DOHH2 (cell line): ENCODE measurements around the gene PGAM2.
A peak's percentile ranks its signal among the peaks of the same experiment; 100 is the strongest.

ENCODE experiments used
- H3F3A ChIP-seq: fragments of 200-600 bp; sonication (generic), shearing (Covaris generic); 2 replicates; pipeline ENCODE4 v1.6.0; 2016; ENCODE audit warnings: antibody characterized with exemption, mild to moderate bottlenecking; ENCODE audit not compliant: control insufficient read depth, insufficient read depth
- H3K27ac ChIP-seq: fragments of 200-600 bp; sonication (generic); 2 replicates; pipeline ENCODE4 v1.5.1; 2014; ENCODE audit warnings: low read depth, mild to moderate bottlenecking, low read length, moderate library complexity
- H3K27me3 ChIP-seq: fragments of 200-600 bp; sonication (generic); 2 replicates; pipeline ENCODE4 v1.6.1; 2014; ENCODE audit warnings: mild to moderate bottlenecking, low read length, mixed read lengths; ENCODE audit not compliant: control insufficient read depth
- H3K36me3 ChIP-seq: fragments of 200-600 bp; sonication (generic); 2 replicates; pipeline ENCODE4 v1.6.1; 2014; ENCODE audit warnings: mild to moderate bottlenecking, low read length, moderate library complexity, mixed read lengths; ENCODE audit not compliant: control insufficient read depth
- H3K4me1 ChIP-seq: fragments of 200-600 bp; sonication (generic); 2 replicates; pipeline ENCODE4 v1.6.1; 2014; ENCODE audit warnings: mild to moderate bottlenecking, low read length, mixed read lengths; ENCODE audit not compliant: control insufficient read depth
- H3K4me2 ChIP-seq: fragments of 200-600 bp; sonication (generic); 2 replicates; pipeline ENCODE4 v1.6.0; 2014; ENCODE audit warnings: mild to moderate bottlenecking, low read length, moderate library complexity
- H3K4me3 ChIP-seq: fragments of 200-600 bp; sonication (generic); 2 replicates; pipeline ENCODE4 v1.5.1; 2014; ENCODE audit warnings: mild to moderate bottlenecking, low read length, mixed read lengths
- H3K79me2 ChIP-seq: fragments of 200-600 bp; sonication (generic); 2 replicates; pipeline ENCODE4 v1.6.1; 2014; ENCODE audit warnings: mild to moderate bottlenecking, low read length, mixed read lengths; ENCODE audit not compliant: control insufficient read depth
- H3K9me2 ChIP-seq: fragments of 200-600 bp; sonication (generic); replicated peaks from 2 replicates; pipeline ENCODE4 v1.6.1; 2014; ENCODE audit warnings: mild to moderate bottlenecking, low read length, mixed read lengths; ENCODE audit not compliant: control insufficient read depth
- H3K9me3 ChIP-seq: fragments of 200-600 bp; sonication (generic); 2 replicates; pipeline ENCODE4 v1.6.1; 2014; ENCODE audit warnings: antibody characterized with exemption, low read length, mixed read lengths; ENCODE audit not compliant: control insufficient read depth, insufficient read depth
- H4K20me1 ChIP-seq: fragments of 200-600 bp; sonication (generic); 2 replicates; pipeline ENCODE4 v1.6.0; 2014; ENCODE audit warnings: low read depth, mild to moderate bottlenecking, antibody characterized with exemption, low read length, moderate library complexity; ENCODE audit not compliant: control insufficient read depth, insufficient read depth
- CTCF ChIP-seq: fragments of 200-600 bp; sonication (generic); IDR thresholded peaks from one replicate; pipeline ENCODE4 v1.5.1; 2014; ENCODE audit warnings: antibody characterized with exemption, mild to moderate bottlenecking, low read depth, low read length; ENCODE audit not compliant: poor library complexity, severe bottlenecking
- EZH2phosphoT487 ChIP-seq: fragments of 200-600 bp; sonication (generic); IDR thresholded peaks from 2 replicates; pipeline ENCODE4 v1.6.1; 2017; ENCODE audit warnings: borderline replicate concordance, mild to moderate bottlenecking, antibody characterized with exemption, low read length, moderate library complexity, mixed read lengths

The PGAM2 gene

GRCh38 chr7:44058759-44059218 is 6.6 kb downstream of the PGAM2 start:
- peaks cover 5% of the 10 kb centered on the region; the same call in 1 of the 2 replicates for H4K20me1 ChIP-seq

GRCh38 chr7:44057849-44058758 is 7.3 kb downstream of the PGAM2 start:
- peaks cover 29% of the 10 kb centered on the region for H3K79me2 ChIP-seq
- peaks cover 39% of the 10 kb centered on the region for H3K4me1 ChIP-seq
- H3K27me3 ChIP-seq, result no peaks in the 10 kb centered on the region
- peak overlapping the region; percentile 61 for H3K4me2 ChIP-seq
- H3K9me3 ChIP-seq, result no peaks in the 10 kb centered on the region
- H3K9me2 ChIP-seq, result no peaks in the 10 kb centered on the region
- TF ChIP-seq EZH2phosphoT487 (no peak), CTCF (peak; percentile 42)
- H3K36me3 ChIP-seq, result peaks cover 93% of the 10 kb centered on the region
- H3K27ac ChIP-seq, result peak overlapping the region; percentile 74
- H3F3A ChIP-seq, result peaks cover 7% of the 10 kb centered on the region
- H4K20me1 ChIP-seq, result peaks cover 5% of the 10 kb centered on the region; the same call in 1 of the 2 replicates
- H3K4me3 ChIP-seq, result peak overlapping the region; percentile 48

More at GRCh38 chr7:44058759-44059218, 6.6 kb downstream of the PGAM2 start:
- Histone ChIP-seq H3F3A (peaks cover 4% of the 10 kb centered on the region), H3K27ac (peak overlapping the region; percentile 74), H3K4me1 (peaks cover 39% of the 10 kb centered on the region), H3K36me3 (peaks cover 87% of the 10 kb centered on the region), H3K4me3 (peak overlapping the region; percentile 48), H3K4me2 (peak overlapping the region; percentile 61), H3K27me3 (no peaks in the 10 kb centered on the region), H3K79me2 (peaks cover 25% of the 10 kb centered on the region), H3K9me2 (no peaks in the 10 kb centered on the region), H3K9me3 (no peaks in the 10 kb centered on the region)
- TF ChIP-seq EZH2phosphoT487, result no peak

DNA sequence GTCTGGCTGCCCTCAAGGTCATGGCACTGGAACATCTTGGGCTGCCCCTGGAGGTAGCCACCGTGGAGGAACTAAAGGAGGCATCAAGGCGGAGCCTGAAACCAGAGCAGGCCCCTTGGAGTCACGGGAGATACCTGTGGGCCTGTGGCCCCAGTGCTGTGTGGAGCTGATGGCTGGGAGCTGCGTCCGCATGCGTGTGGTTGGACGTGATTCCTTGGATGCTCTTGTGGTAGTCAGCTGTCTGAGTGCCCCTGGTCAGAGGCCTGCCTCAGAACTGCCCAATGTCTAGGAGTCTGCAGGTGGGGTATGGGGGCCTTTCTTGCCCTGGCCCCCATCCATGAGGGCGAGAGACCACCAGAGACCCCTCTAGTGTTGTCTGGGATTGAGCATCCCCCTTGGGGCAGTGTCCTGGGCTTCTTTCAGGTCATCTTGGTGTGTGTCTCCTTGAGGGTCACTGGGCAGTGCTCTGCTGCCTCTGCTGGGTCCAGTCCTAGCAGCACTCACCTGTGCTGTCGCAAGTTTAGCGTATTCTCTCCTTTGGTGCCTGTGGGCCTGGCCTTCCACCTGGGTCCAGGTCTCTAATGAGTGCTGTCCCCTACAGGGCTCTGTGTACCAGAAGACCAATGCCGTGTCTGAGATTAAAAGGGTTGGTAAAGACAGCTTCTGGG is 8.1 kb downstream of the PGAM2 start:
- TF ChIP-seq CTCF (no peak), EZH2phosphoT487 (no peak)
- H3K4me2 ChIP-seq, result peak overlapping the region; percentile 61; the same call in 1 of the 2 replicates
- no peak overlapping the region for H3K27ac ChIP-seq
- H3F3A ChIP-seq, result peaks cover 5% of the 10 kb centered on the region
- H3K9me3 ChIP-seq, result no peaks in the 10 kb centered on the region
- peaks cover 35% of the 10 kb centered on the region for H3K79me2 ChIP-seq
- H3K27me3 ChIP-seq, result no peaks in the 10 kb centered on the region
- H3K4me1 ChIP-seq, result peaks cover 39% of the 10 kb centered on the region
- peaks cover 98% of the 10 kb centered on the region for H3K36me3 ChIP-seq
- no peaks in the 10 kb centered on the region for H3K9me2 ChIP-seq
- H3K4me3 ChIP-seq, result no peak overlapping the region; the same call in 1 of the 2 replicates
- H4K20me1 ChIP-seq, result peaks cover 5% of the 10 kb centered on the region; the same call in 1 of the 2 replicates

- H3K79me2 ChIP-seq, result peaks cover 40% of the 10 kb centered on the region
- peaks cover 5% of the 10 kb centered on the region; the same call in 1 of the 2 replicates for H4K20me1 ChIP-seq
- no peak overlapping the region for H3K4me3 ChIP-seq
- TF ChIP-seq CTCF (no peak), EZH2phosphoT487 (no peak)
- H3K4me2 ChIP-seq, result no peak overlapping the region
- peaks cover 97% of the 10 kb centered on the region for H3K36me3 ChIP-seq
- H3F3A ChIP-seq, result peaks cover 5% of the 10 kb centered on the region
- peaks cover 39% of the 10 kb centered on the region for H3K4me1 ChIP-seq
- H3K9me2 ChIP-seq, result no peaks in the 10 kb centered on the region
- no peaks in the 10 kb centered on the region for H3K27me3 ChIP-seq
- no peak overlapping the region for H3K27ac ChIP-seq
- H3K9me3 ChIP-seq, result no peaks in the 10 kb centered on the region
These were observed 8.7 kb downstream of the PGAM2 start for GRCh38 chr7:44056681-44057080.
